ENCODE measurements around the gene PPM1M.
A peak's percentile ranks its signal among the peaks of the same experiment; 100 is the strongest.

Gene PPM1M

GRCh38 chr3:52222319-52223221 is 23.0 kb upstream of the PPM1M start:
- no peak for DNase-seq (ENCODE audit: low read depth)
- no peak for TF ChIP-seq POLR2A (IDR thresholded peaks at IDR 0.05; ENCODE audit: extremely low read depth, insufficient read length)
- TF ChIP-seq MAX (IDR thresholded peaks at IDR 0.05; ENCODE audit: low read depth, low read length), result no peak
- no peak overlapping the region for H3K4me3 ChIP-seq (ENCODE audit: low read depth, low read length)

DNA sequence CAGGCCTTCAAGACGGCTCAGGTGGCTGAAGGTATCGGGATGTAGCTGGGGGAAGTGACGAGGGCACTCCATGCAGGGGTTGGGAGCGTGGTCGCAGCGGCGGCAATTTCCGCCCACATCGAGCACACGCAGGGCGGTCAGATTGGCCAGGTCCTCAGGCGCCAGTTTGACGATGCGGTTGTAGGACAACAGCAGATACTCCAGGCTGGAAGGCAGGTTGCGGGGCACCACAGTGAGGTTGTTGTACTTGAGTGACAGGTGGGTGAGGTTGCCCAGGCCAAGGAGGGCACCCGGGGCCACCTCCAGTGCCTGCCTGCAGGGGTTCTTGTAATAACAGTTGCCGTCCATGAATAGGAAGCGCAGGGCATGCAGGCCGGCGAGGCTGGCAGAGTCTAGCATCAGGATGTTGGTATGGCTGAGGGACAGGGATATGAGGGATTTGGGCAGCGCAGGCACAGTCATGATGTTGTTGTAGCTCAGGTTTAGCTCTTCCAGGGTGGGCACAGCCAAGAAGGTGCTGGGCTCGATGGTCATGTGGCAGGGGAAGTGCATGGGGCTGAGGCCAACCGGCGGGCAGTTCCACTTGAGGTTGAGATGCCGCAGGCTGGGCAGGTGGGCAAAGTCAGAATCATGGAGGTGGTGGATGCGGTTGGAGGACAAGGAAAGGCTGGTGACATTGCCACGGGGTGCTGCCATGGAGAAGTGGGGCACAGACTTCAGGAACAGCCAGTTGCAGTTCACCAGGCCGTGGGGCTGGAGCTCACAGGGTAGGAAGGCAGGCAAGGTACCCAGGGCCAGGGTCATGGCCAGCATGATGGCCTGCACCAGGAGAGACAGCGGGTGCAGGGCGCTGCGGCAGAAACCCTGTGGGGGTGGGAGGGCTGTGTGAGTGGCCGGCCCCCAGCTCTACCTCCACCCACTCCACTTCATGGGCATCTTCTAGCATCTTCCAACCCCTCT is 21.8 kb upstream of the PPM1M start:
- no peak for DNase-seq (ENCODE audit: low read depth)
- H3K4me3 ChIP-seq (ENCODE audit: low read depth, low read length), result no peak overlapping the region

DNA sequence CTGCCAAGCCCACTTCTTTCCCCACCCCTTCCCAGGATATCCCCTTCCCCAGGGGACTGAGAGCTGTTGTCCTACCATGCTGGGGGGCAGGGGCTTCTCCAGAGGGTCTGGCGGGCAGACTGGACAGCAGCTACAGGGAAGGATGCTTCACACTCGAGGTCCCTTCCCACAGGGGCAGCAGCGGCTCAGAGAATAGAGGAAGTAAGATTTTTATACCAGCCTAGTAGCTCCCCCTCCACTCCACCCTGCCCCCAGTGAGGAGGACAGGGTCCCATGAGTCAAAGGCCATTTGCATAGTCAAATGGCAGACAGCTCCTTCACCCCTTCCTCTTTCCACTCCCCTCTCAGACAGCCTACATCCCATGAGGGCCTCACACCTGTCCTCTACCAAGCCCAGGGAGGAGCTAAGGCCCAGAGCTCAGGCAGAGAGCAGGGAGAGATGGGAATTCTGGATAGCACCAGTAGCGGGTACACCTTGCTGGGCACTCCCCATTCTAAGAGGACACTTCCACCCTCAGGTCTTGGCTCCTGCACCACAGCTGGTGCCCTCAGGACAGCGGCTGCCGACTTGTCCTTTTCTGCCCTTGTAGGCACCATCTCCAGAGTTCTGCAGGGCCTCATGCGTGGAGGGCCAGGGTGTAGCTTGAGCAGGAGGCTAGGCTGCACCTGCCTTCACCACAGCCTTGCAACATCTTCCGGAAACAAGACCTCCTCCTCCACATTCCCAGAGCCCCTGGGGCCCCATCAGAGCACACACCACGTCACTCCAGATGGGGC is 19.9 kb upstream of the PPM1M start, which contains the start of gene TLR9:
Gene TLR9 (minus strand): TSS at position 194 of the 777 bp plus-strand sequence. CDS start 116 bp downstream, at position 78.
- no peak within 1 kb of the TSS for H3K4me3 ChIP-seq (ENCODE audit: low read depth, low read length)

More for the DNA sequence above, 21.8 kb upstream of the PPM1M start:
- TF ChIP-seq MAX (IDR thresholded peaks at IDR 0.05; ENCODE audit: low read depth, low read length) (no peak), MYC (IDR thresholded peaks at IDR 0.05; ENCODE audit: low read depth, low read length) (no peak), POLR2A (IDR thresholded peaks at IDR 0.05; ENCODE audit: extremely low read depth, insufficient read length) (no peak), CTCF (IDR thresholded peaks at IDR 0.05; ENCODE audit: low read depth, low read length) (no peak)

DNA sequence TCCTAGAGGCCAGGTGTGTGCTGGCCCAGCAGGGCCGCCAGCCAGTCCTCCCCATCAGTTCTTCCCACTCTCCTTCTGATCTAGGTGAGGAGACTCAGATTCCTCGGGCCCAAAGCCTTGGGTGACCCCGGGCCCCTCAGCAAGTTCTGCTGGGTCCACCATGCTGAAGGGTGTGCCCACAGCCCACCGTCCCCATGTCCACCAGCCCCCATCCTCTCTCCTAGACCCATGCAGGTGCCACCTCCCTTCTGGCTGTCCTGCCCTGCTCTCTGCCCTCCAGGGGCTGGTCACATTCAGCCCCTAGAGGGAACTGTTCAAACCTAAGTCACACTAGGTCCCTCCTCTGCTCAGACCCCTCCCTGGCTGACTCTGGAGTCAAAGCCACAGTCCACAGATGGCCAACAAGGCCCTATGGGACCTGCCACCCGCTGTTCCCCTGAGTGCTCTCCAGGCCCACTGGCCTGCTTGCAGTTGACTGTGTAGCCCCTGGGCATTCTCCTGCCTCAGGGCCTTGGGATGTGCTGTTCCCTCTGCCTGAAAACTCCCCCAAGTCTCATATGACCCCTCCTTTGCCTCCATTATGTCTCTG is 19.2 kb upstream of the PPM1M start:
- TF ChIP-seq POLR2A (IDR thresholded peaks at IDR 0.05; ENCODE audit: extremely low read depth, insufficient read length), result no peak
- no peak for TF ChIP-seq MAX (IDR thresholded peaks at IDR 0.05; ENCODE audit: low read depth, low read length)
- TF ChIP-seq MYC (IDR thresholded peaks at IDR 0.05; ENCODE audit: low read depth, low read length), result no peak
- TF ChIP-seq CTCF (IDR thresholded peaks at IDR 0.05; ENCODE audit: low read depth, low read length), result no peak
- H3K4me3 ChIP-seq (ENCODE audit: low read depth, low read length), result no peak overlapping the region
- peak; percentile 77 for DNase-seq (ENCODE audit: low read depth)

More for the DNA sequence above, 19.9 kb upstream of the PPM1M start, which contains the start of gene TLR9:
- TF ChIP-seq POLR2A (IDR thresholded peaks at IDR 0.05; ENCODE audit: extremely low read depth, insufficient read length), result no peak
- no peak for TF ChIP-seq CTCF (IDR thresholded peaks at IDR 0.05; ENCODE audit: low read depth, low read length)
- peak; percentile 69 for TF ChIP-seq MYC (IDR thresholded peaks at IDR 0.05; ENCODE audit: low read depth, low read length)
- TF ChIP-seq MAX (IDR thresholded peaks at IDR 0.05; ENCODE audit: low read depth, low read length), result peak; percentile 51
- DNase-seq (ENCODE audit: low read depth), result peak; percentile 94

DNA sequence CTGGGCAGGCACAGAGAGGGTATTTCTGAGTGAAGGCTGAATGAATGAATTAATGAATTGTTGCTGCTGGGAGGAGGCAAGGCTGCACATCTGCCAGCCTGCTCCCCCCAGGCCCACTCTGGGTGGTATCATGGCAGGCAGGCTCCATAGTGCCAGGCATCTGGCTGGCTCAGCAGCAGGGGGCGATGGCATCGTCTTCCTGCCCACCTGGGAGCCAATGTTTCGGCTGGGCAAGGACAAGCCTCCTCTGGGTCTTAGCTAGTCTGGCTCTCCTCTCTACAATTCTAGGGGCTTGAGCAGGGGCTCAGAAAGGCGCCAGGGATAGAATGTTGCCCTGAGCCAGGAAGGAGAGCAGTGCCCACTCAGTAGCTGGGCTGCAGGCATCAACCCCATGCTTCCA is 18.4 kb upstream of the PPM1M start:
- TF ChIP-seq POLR2A (IDR thresholded peaks at IDR 0.05; ENCODE audit: extremely low read depth, insufficient read length) (no peak), CTCF (IDR thresholded peaks at IDR 0.05; ENCODE audit: low read depth, low read length) (no peak), MAX (IDR thresholded peaks at IDR 0.05; ENCODE audit: low read depth, low read length) (no peak), MYC (IDR thresholded peaks at IDR 0.05; ENCODE audit: low read depth, low read length) (no peak)
- DNase-seq (ENCODE audit: low read depth), result no peak
- H3K4me3 ChIP-seq (ENCODE audit: low read depth, low read length), result no peak overlapping the region

Measured in NB4 (cell line).